ENCODE measurements around the gene GABRG3.
A peak's percentile ranks its signal among the peaks of the same experiment; 100 is the strongest.

Gene GABRG3

DNA sequence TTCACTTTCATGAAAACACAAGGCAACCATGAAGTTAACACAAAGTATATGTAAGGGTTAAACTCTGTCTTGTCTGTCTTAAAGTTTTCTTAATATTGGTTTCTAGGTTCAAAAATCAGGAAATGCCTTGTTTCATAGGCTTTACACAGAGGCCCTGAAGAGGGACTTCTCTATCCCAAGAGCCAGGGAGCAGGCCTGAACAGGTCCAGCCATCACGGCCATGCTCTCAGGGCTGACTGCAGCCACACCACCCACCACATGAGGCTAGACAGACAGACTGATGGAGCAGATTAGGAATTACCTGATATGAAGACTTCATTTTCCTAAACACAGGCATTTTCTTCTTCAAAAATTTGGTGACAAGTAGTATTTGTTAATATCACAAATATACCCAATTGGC is 502.9 kb downstream of the GABRG3 start:
- no peak for DNase-seq (ENCODE audit: low spot score)

DNA sequence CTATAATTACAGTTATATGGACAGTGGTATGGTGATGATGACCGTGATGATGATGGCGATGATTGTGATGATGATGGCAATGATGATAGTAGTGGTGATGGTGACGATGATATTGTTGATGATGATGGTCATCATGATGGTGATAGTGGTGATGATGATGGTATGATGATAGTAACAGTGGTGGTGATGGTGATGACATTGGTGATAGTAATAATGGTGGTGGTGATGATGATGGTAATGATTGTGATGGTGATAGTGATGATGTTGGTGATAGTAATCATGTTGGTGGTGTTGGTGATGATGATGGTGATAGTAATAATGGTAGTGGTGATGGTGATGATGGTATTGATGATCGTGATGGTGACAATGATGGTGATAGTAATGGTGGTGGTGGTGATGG is 504.4 kb downstream of the GABRG3 start:
- no peak for DNase-seq (ENCODE audit: low spot score)

DNA sequence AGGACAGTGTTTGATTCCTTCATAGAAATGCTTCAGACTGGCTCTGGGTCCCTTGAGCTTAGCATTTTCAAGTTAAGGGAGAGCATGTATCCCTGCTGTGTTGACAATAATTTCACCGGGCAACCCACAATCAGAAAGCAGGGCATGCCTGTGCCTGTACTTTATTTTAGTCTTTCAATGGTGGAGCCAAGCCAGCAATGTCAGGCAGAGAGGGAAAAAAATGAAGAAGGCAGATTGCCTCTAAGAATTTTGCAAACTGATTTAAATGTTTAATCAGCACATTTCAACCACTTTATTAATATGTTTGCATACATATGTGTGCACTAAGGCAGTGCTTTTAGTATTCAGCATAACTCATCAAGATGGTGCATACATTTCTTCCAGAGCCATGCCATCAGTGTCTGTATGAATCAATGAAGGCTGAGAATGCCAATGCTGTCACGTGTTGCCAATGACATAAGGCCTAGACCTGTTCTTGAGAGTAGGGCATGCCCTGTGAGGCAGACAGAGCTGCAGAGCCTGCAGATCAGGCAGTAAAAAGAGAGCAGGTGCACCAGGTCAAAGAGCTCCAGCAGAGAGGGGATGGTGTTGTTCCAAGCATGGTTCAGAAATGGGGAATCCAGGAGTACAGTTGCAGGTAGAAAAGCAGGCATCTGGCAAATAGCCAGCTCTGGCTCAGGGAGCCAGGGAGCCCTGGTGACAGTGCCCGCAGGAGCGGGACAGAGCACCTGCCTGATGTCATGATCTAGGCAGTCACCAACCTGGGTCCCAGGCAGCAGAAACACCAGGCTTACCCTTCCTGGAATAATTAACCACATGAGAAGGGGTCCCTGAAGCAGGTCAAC is 508.5 kb downstream of the GABRG3 start:
- DNase-seq (ENCODE audit: low spot score): no peak

DNA sequence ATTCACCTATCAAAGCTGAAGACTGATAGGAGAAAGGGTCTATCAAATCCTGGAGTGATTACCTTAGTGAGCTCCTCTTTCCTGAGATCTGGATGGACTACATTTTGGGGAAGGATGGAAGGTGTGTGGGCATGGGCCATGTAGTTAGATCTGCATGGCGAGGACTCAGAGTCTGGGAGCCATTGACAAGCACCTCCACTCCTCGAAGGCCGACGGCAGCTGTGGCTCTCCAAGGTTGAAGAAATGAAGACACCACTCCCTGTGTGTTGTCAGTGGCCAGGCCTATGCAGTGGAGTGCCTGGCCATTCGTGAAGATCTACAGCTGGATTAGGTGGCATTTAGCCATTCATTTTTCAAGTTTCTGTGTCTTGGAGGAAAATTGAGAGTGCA is 509.2 kb downstream of the GABRG3 start:
- no peak for DNase-seq (ENCODE audit: low spot score)

DNA sequence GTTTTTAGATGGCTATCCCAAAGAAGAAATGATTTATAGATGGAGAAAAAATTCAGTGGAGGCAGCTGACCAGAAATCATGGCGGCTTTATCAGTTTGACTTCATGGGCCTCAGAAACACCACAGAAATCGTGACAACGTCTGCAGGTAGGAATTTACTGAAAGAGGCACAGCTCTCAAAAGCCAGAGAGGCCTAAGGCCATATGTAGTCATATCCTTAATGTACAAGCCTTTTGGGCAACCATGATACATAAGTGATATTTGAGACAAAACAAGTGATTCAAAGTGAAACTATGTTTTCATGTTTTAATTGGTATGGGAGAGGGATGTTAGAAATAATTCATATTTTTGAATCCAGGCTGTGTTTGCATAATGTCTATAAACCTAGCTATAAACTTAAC is 509.7 kb downstream of the GABRG3 start:
- DNase-seq (ENCODE audit: low spot score): no peak

DNA sequence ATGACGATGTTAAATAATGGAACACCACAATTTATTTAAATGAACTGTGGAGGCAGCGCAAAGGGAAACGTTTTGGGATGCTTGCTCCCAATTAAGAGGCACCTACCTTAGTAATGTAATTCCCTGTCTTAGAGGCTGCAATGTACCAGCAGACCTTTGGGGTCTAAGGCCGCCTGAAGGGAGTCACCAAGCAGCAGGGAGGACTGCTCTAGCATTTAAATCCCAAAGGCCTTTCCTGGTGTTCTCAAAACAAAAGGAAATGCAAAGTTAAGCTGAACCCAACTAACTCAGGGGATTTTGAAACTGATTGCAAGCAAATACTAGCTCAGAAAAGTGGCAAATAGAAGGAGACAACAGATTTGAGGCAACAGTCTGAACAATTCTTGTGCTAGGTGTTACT is 510.8 kb downstream of the GABRG3 start:
- DNase-seq (ENCODE audit: low spot score): no peak

DNA sequence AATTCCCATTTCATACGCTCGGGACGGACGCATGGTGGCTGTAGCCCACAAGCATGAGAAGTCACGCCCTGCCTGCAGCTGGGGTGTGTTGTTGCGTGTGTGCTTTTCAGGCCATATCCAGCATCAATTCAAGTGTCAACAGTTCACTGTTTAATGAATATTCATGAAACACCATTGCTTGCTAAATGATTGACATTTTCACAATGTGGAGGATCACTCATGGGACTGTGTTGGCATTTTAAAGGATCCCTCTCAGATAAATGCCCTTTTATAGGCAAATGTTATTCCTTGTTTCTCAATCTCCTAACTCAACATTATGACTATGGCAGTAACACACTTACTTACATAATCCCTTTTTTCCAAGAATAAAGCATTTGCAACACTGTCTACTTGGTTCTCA is 511.3 kb downstream of the GABRG3 start:
- no peak for DNase-seq (ENCODE audit: low spot score)

DNA sequence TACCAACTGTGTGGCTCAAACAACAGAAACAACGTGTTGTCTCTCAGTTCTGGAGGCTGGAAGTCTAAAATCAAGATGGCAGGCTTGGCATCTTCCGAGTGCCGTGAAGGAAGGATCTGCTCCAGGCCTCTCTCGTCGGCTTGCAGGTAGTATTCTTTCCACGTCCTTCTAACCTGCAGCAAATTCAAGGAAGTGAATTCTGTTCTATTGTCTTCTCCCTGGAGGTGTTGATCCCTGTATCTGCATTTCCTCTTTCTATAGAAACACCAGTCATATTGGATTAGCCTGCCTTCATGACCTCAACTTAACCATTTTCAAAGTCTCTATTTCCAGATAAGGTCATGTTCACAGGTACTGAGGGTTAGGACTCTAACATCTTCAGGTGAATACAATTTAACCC is 512.1 kb downstream of the GABRG3 start:
- no peak for DNase-seq (ENCODE audit: low spot score)

DNA sequence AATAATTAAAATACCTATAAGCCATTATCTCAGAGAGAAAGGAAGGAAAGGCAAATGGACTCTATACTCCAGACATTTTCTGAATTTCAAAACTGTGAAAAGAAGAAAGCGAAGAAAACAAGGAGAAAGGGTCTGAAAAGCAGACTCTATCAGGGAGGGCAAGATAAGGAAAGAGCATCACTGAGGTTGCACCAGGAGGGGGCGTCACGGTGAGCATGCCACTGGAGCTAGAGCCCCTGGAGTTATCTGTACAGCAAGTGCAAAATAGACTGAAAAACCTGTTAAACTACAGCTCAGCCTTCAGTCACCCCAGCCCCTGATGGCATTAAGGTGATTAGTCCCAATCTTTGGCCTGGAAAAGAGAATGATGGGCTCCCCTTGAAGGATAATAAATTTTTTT is 514.3 kb downstream of the GABRG3 start:
- DNase-seq (ENCODE audit: low spot score): no peak

DNA sequence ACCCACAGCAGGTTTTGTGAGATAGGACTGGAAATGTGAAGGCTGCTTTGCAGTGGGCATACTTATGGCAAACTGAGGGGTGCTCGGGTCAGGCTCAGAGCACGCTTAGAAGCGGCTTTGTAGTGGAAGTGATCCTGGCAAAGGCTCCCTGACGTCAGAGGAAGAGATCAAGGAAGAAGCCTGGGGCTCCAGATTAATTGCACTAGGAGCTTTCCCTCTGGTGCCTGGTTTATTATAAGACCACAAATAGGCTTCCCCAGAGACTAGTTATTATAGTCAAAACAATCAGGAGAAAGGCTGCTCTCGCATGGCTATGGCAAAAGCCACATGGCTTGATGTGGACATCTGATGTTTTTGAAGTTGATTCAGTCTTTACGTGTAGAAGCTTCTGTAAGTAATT is 515.1 kb downstream of the GABRG3 start:
- DNase-seq (ENCODE audit: low spot score): no peak

DNA sequence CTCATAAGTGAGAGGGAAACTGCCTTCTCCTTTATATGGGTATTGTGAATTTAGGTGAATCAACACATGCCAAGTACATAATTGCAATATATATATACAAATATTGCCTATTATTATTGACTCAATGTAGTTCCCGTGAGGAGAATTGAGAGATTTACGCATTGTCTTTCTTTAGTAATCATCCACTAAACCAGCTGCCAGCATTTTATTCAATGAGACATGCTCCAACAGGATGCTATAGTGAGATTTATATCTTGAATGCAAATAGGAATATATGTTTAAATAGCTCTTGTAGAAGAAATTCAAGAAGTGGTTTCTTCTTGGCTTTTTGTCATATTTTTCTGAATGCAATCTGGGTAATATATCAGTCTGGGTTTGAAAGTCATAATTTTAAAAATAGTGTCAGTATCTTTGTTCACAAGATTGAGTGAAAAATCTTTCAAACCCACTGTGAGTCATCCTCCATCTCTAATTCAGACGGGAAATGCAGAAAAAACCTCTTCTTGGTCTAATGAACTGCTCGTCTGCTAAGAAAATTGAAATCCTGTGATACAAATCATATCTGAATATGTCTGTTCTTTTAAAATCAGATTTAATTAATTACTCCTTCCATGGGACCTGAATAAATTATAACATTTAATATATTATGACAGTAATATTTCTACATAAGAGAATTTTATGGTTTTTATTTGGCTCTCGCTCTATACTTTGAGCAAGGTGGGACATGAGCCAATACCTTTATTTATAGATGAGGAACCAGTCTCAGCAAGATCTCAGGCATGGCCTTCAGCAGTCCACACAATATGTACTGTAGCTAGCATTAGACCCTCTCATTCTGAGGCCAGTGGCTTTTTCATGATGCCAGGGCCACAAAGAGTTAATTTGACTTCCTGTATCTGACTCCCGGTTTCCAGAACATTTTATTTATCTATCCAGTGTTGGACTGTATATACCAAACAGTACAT is 516.0 kb downstream of the GABRG3 start:
- no peak for DNase-seq (ENCODE audit: low spot score)

DNA sequence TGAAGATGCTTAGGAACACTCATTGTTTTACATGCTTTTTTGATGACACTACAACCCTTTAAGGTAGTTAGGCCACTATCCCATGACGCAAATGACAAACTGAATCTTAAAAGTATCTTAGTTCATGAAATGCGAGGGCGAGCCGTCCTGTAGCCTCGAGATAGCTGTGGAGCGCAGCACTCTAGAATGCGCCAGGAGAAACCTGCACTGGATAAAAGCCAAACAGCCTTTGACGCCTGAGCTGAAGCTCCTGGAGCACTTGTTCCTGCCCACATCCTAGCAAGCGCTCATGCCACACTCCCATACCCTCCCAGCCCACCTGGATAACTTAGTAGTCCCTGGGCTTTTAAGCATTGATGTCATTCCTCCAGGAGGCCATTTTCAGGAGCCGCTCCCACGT is 516.9 kb downstream of the GABRG3 start:
- DNase-seq (ENCODE audit: low spot score): no peak

DNA sequence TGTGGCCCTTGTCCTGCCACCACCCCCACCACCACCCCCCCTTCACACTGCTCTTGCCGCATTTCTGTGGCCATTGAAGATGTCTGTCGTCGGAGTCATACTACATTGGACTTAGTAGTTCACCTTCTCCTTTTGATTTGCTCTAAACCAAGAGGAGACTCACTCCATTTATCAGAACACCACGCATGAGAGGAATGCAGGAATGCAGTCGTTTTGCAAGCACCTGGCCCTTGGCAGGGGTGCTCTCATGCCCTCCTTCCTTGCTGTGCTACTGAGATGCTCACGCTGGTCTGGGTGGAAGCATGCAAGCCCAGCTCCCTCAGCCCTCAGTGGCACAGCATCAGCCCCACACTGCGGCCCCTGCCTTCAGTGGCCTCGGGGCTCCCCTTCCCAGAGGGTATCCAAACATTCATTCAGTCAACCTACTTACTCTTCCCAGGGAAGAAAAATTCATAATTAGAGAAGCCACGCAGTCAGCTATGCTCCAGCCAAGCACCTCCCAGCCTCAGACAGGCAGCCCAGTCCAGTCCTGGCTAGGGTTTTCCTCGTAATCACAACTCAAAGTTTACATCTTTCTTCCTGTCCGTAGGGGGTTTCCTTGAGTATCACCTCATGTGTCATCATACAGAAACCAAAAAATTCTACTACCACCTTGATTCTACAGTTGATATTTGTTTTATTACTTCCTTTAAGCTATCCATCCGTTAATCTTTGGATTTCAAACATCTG is 520.0 kb downstream of the GABRG3 start:
- DNase-seq (ENCODE audit: low spot score): no peak

DNA sequence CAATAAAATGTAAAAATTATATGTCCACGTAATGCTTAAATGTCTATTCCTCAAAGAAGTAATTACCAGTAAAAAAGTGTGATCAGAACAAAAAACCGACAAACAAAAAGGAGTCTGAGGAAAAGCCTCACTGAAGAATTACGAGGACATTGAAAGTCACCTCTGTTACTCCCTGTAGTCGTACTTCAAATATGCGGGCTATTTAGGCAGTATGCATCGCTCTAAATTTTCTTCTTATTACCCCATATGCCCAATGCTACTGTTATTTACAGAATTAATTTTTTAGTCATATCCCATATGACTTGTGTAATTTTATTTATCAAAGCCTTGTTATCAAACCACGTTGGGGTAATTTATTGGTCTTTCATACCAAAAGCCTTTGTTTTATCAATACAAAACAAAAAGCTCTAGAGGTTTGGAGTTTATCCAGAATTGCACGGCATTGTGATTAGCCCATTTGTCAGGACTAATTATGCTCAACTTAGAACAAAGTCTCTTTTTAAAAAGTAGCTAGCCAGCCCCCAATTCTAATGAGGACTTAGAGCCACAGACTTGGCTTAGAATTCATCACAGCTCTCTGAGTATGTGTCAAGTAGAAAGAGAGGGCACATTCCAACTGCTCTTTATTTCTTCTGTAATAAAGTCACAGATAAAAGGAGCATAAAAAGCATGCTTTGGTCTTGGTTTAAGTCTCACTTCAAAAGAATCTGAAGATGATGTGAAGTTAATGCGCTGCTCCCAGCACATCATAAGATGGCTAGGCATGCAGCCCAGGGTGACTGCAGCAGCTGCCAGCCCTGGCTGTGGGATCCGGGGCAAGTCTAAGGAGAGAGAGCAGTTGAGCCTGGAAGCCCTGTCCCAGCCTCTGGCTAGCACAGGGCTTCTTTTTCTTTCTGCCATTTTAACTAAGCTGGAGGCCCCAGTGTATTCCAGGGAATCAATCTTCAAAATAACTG is 521.0 kb downstream of the GABRG3 start:
- DNase-seq (ENCODE audit: low spot score): peak; percentile 20

DNA sequence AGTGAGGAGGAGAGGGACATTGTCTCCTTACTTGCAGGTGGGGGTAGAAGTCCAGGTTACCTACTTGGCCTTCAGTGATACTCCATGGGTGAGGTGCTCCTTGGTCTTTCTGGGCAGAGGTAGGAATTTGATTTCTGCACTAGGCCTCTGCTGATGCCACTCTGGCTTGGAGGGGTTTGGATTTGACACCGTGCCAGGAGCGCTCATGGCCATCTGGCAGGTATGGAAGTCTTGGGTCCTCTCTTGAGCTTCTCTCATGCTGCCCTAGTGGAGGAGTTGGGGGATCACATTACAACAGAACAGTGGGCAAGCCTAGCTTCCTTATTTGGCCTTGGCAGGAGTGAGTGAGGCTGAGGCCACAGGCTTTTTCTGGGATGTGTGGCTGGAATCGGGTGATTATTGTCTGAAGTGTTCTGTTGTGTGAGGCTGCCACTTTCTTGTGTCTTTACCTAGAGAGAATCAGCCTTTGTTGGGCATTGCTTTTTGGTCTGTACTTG is 525.0 kb downstream of the GABRG3 start:
- DNase-seq (ENCODE audit: low spot score): no peak

DNA sequence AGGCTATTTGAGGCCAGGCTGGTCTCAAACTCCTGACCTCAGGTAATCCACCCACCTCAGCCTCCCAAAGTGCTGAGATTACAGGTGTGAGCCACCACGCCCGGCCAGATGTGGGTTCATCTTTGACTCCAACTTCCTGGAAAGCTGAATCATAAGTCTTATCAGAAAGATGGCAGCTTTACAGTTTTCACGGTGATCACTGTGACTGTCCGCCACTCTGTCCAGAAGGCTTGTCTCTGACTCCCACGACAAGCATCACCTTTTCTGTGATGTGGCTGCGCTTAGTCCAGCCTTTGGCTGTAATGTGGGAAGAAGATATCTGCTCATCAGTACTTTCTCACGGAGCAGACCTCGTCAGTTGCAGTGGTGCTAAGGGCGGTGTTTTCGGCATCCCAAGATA is 527.7 kb downstream of the GABRG3 start:
- no peak for DNase-seq (ENCODE audit: low spot score)

DNA sequence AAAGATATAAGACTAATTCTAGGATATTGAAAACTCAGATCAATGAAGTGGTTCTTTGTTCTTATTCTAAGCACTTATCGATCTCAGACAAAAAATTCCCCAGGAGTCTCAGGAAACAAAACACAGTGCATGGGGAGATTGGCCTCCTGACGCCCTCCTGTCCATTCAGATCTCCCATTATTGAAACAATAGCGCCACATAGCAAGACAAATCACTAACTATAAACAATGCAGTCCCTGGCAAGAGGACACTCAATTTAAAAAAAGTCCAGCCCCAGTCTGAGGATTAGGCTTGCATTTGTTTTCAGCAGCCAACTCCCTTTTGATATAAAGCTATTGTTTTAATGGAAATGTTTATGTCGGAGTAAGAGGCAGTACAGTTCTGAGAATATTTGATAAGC is 528.2 kb downstream of the GABRG3 start:
- no peak for DNase-seq (ENCODE audit: low spot score)

DNA sequence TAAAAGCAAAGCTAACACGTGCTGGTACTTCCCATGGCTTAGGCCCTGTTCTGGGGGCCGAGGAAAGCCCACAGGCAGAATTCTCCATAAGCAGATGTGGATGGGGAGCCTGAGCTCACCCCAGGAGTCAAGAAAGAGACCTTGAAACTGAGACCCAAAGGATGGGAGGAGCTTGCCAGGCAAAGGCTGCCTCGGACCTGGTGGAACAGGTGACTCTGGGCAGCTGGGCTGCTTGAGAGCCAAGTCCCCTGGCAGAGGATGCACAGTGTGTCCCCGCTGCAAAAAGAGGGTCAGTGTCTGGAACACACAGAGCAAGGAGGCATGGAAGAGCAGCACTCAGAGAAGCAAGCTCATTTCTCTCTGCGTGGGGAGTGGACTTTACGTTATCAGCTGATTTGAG is 528.7 kb downstream of the GABRG3 start:
- no peak for DNase-seq (ENCODE audit: low spot score)

DNA sequence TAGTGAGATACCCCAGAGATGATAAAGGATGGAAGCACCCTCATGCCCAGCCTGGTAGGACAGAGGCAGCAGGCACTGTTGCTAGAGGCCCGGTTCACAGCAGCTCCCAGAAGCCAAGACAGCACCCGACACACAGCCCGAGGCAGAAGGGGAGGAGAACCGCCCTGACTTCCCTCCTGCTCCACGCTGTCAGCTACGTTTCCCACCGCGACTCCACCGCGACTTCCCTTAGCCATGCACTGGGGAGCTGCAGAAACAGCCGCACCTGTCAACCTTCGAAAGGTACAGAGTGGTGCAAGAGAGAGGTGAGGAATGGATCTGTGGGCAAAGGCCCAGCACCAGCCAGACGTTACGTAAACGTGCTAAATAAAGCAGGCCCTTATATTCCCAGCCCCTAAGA is 529.2 kb downstream of the GABRG3 start:
- no peak for DNase-seq (ENCODE audit: low spot score)

DNA sequence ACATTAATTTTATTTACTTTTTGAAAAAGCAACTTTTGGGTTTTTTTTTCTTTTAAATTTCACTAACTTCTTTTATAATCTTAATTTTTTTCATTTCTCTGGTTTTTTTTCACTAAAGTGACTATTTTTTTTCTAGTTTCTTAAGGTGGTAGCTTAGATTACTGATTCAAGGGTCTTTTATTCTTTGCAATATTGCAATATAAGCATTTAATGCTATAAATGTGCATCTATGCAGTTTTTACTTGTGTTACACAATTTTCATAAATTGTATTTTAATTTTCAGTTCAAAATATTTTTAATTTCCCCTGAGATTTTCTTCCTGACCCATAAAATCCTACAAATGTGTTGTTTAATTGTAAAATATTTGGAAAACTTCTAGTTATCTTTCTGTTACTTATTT is 535.8 kb downstream of the GABRG3 start:
- DNase-seq (ENCODE audit: low spot score): no peak

DNA sequence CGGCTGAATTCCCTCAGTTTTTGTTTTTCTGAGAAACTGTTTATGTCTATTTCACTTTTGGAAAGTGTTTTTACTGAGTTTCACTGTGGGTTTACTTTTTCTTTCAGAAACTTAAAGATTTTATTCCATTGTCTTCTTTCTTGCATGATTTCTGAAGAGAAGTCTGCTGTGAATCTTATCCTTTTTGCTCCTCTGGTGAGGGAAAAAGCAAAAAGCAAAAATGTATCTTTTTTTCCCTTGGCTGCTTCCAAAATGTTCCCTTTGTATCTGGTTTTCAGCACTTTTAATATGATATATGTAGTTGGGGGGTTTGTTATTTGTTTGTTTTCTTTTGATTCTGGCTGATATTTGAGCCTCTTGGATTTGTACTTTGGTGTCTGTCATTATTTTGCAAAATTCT is 538.0 kb downstream of the GABRG3 start:
- DNase-seq (ENCODE audit: low spot score): no peak
